Activated CD4-positive, CD25-positive, alpha-beta regulatory T cell treated with anti-CD3 and anti-CD28 coated beads, Interleukin-2, amount 50 U/mL, for 16 hours (primary cell): ENCODE measurements around the gene ANKRD42.
"Not testable (repeated sequence)": the region's sequence is repeated elsewhere in the genome, so short reads cannot be mapped to it uniquely, and the experiment has no call there.

Experiments used
- DNase-seq: peaks from one replicate; pipeline ENCODE4 v3.0.0-alpha.2; 2020; ENCODE audit warnings: low read depth, low spot score

ANKRD42 gene

DNA sequence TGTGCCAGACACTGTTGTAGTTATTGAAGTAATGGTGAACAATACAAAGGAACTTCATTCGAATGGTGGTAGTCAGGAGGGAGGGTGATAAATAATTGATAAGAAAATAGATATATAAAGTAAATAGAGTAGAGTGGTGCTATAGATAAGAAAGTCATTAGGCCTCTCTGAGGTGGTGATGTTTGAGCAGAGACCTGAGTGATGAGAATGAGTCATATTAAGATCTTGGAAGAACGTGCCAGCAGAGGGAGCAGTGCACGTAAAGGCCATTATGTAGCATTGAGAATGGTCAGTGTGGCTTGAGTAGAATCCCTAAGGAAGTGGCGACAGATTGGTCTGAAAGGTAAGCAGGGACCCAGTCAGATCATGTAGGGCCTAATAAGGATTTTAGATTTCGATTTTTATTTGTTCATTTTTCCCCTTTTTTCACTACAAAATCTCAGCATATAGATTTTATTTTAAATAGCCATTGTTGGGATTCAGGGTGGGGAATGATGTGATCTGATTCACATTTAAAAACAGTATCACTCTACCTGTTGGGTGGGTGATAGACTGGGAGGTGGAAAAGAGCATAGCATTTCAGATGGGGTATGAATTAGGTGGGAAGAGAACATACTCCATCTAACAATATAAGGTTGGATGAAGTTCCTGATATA lies 47.9 kb downstream of the ANKRD42 start:
- DNase-seq = no peak

DNA sequence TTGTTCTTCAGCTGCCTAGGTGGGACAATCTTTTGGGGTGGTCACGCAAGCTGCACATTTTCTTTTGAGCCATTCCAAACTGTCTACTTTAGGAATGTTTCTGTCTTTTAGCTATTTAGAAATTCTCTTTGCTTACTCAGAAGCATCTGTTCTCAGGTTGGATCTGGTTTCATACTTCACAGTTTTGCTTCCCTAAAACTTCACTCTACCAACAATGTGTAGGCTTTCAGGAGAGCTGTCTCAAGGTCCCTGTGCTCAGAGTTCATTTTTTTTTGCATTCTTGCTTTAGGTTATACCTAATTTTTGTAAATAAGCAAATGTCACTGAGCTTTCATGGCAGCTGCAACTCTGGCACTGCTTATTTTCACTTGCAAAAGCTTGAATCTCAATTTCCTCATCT lies 55.9 kb downstream of the ANKRD42 start:
- no peak for DNase-seq

DNA sequence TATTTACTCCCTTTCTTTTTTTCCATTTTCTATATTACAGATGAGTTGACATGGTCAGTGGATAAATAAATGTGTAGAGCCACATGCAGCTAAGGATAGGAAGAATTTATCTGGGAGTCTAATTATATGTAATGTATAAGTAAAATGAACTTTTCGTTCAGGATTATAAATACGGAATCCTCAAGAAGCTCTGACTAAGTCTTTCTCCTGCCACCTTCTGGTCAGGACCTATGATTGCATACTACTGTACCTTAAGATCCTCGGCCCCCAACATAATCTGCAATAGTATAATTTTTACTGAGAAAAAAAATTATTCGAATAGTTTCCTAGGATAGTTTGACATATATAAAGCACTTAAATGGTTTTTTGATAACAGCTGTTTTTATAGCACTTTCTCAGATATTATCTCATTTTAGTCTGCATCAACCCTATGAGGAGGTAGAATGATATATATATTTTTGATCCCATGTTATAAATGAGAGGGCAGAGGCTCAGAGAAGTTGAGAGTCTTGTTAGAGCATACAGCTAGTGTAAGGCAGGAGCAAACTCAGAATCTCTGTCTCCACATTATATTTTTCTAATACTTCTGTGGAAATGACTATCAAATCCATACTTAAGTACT lies 56.6 kb downstream of the ANKRD42 start:
- no peak for DNase-seq

DNA sequence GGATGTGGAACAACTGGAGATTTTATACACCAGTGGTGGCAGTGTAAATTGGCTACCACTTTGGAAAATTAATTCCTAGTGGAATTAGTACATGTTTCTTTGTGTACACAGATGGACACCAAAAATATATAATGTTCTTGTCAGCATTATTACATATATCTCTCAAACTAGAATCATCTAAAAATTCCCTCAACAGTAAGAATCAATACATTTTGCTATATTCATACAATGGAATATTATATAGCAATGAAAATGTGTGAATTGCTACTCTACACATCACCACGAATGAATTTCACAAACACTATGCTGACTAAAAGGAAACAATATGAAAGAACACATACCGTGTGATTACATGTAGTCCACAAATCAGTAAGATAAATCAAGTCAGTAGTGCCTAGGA lies 58.8 kb downstream of the ANKRD42 start:
- DNase-seq = no peak

DNA sequence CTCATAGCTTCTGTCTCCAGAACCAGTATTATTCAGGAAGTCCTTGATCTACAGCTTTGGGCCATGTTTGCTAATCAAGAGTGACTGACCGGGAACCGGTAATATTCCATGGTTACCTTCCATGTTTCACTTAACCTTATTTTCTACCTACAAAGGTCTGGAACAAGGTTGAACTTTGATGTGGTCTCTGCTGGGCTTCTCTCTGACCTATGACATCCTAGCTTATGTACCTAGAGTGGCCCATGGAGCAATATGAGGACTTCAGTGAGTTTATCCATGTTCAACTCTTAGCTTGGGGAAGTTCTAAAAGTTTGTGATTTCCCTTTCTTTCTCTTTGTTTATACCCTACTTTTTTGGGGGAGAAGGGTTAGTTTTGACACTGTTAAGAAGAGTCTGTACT lies 59.4 kb downstream of the ANKRD42 start:
- no peak for DNase-seq

DNA sequence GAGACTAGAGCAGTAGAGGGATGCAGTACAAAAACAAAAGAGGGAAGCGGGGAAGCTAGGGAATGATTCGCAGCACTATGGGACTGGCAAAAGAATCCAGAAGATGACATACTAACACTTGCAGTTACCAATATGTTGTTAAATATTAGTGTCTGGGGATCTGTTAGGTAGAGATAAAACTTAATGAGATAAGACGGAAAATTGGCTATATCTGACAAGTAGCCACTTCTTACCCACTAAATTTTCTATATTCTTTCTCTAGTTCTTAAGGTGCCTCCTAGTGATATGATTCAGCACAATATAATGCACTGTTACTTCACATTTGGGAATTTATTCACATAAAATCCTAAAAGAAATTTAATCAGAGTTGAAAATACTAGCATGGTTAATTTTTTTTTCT lies 61.9 kb downstream of the ANKRD42 start:
- DNase-seq = no peak

DNA sequence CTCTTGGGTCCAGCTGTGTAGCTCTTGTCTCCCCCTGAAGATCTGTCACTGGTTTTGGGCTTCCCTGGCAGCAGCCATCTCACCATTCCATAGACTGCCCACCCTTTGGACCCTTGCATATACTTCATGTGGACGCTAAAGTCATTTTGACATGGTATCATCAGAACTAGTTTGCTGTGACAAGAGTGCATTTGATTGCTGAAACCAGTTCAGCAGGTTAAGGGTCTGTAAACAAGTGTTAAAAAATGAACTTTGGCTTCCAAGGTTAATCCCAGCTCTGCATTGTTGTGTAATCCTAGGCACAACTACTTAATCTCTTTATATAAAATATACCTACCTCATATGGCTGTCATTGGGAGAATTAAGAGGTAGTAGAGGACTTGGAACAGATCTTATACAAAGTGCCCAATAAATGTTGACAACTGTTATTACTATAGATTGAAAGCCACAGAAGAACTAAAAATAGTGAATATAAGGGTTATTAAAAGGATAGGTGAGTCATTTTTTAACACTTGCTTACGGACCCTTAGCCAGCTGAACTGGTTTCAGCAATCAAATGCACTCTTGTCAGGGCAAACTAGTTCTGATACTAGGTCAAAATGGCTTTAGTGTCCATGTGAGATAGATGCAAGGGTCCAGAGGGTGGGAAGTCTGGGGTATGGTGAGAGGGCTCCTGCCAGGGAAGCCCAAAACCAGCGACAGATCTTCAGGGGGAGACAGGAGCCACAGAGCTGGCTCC lies 63.3 kb downstream of the ANKRD42 start:
- DNase-seq = no peak

DNA sequence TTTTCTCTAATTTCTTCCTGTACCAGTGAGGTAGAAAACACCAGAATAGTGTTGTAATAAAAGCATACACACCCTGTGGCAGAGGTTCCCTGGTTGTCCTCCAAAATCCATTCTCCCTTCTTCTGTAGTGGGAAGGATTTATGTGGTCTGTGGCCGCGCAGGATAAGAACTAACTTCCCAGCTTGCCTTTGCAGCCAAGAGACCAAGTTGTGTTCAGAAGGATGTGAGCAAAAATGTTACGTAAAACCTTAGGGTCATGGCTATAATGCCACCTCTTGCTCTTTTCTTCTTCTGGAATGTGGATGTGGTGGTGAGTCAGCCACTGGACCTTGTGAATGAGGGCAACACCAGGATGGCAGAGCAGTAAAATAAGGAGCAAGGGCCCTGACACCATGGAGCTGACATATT lies 64.3 kb downstream of the ANKRD42 start:
- no peak for DNase-seq

DNA sequence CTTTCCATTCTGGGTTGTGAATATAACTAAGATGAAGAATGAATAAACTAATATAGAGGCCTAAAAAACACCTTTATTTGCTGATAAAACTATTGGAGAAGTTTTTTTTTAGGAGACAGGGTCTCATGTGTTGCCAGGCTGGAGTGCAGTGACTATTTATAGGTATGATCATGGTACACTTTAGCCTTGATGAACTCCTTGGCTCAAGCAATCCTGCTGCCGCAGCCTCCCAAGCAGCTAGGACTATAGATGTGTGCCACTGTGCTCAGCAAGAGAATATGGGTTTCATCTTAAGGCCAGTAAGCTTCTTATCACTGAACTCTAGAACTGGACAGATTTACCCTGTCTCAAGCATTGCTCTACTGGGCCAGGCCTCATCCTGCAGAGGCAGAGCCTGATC lies 66.0 kb downstream of the ANKRD42 start:
- DNase-seq = no peak

DNA sequence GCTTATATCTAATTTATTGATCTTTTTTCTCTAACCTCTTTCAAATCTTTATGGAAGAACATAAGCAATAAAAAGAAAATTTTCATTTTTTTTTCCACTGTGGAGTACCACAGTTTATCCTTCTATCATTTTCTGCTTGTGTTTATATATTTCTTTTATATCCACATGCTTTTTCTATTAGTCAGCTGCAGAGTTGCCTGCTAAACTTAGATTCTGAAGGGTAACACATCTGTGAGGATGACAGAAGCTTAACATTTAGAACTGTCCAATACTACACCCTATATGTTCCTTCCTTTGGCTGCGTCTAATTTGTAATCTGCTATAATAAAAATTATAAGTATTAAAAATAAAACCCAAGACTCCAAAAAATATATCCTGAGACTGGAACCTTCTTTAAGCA lies 71.8 kb downstream of the ANKRD42 start:
- DNase-seq = no peak

DNA sequence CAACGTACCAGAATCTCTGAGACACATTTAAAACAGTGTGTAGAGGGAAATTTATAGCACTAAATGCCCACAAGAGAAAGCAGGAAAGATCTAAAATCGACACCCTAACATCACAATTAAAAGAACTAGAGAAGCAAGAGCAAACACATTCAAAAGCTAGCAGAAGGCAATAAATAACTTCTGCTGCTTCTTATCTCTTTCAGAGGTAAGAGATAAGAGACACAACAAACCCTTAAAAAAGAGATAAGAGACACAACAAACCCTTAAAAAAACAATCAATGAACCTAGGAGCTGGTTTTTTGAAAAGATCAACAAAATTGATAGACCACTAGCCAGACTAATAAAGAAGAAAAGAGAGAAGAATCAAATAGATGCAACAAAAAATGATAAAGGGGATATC lies 75.6 kb downstream of the ANKRD42 start:
- not testable (repeated sequence) for DNase-seq

DNA sequence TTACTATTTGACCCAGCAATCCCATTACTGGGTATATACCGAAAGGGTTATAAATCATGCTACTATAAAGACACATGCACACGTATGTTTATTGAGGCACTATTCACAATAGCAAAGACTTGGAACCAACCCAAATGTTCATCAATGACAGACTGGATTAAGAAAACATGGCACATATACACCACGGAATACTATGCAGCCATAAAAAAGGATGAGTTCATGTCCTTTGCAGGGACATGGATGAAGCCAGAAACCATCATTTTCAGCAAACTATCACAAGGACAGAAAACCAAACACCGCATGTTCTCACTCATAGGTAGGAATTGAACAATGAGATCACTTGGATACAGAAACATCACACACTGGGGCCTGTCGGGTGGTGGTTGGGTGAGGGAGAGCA lies 78.2 kb downstream of the ANKRD42 start:
- DNase-seq = not testable (repeated sequence)

DNA sequence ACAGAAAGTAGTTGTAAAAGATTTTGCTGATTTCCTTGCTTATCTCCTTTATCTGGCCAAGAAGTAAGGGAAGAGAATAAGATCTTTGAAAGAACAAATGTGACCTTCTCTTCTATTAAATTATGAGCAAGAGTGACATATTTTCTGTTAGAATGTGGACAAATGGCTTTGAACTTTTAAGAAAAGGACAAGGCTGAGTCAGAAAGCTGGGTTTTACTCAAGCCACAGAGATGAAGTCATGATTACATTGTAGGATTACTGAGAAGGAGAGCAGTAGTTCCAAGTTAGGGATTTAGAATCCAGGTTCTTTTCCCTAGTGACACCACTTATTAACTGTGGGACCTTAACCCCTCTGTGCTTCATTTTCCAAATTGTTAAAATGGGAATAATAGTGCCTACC lies 79.1 kb downstream of the ANKRD42 start:
- DNase-seq = no peak

DNA sequence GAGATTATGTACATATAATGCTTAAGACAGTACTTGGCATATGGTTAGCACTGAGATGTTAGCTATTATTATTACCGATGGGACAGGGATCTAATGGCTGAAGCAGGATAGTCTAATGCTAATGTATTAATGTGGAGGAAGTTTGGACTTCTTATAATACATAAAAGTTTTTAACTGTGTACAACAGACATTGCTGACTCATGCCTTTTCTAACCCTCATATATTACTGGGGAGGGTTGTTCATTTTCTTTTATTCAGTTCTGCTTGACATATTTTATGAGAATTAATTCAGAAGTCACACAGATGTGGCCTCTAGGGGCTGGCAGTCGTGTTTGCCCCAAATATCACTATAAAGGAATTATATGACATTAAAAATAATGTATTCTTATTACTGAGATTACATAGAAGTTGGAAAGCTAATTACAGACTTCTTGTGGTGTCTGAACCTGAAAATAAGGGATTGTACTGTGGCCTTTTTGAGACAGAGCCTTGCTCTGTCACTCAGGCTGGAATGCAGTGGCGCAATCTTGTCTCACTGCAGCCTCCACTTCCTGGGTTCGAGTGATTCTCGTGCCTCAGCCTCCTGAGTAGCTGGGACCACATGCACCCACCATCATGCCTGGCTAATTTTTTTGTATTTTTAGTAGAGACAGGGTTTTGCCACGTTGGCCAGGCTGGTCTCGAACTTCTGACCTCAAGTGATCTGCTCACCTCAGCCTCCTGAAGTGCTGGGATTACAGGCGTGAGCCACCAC lies 82.6 kb downstream of the ANKRD42 start:
- no peak for DNase-seq

DNA sequence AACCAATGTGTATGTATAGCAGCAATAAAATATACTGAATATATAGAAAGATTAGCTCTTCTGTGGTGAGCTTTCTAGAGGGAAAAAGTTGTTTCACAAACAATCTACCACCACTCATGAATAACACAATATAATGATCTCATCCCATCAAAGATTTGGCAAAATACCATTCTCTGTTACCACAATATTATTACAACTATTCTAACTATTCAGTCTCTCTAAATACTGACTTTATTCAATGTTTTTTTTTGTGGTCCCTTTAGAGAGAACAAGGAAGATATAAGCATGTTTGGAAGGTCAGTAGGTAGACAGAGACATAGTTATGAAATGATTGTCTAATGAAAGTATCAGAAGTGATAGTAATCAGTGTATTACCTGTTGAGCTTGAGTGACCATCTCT lies 84.8 kb downstream of the ANKRD42 start:
- no peak for DNase-seq

DNA sequence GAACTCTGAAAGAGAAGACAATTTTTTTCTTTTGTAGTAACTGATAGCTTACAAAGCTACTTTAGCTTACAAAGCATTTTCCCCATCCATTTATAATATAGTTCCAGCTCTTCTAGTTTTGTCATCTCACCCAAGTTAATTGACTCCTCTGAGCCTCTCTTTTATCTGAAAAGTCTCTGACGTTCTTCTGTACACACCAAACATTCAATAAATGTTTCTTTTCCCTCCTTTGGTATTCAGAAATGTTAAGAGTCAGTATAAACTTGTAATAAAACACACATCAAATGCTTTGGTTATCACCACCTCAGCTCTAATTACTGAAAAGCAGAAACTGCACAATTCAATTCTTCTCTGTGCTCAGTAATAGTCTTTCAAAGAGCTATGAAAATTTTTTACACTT lies 86.7 kb downstream of the ANKRD42 start:
- DNase-seq = no peak

DNA sequence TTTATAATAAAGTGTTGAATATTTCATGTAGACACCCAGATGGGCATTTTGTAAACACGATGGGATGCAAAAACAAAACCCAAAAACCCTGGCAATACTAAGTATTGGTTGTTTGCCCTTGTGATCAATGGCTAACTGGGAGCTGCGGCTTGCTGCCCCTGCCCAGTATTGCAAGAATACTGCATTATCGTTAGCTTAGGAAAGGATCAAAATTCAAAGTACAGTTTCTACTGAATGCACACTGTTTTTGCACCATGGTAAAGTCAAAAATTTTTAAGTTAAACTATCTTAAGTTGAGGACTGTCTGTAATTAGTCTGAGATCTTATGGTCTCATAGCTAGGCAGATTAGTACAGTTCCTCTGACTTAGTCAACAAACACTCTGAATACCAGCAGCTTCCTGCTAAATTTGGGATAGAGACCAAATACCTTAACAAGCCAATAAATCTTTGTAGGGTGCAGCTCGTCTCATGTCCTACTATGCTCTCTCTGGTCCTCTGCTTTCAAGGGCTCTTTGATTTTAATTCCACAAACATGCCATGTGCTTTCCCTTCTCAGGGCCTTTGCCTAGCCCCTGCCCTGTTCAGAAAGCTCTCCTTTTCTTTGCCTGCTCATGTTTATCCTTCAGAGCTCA lies 88.7 kb downstream of the ANKRD42 start:
- no peak for DNase-seq

DNA sequence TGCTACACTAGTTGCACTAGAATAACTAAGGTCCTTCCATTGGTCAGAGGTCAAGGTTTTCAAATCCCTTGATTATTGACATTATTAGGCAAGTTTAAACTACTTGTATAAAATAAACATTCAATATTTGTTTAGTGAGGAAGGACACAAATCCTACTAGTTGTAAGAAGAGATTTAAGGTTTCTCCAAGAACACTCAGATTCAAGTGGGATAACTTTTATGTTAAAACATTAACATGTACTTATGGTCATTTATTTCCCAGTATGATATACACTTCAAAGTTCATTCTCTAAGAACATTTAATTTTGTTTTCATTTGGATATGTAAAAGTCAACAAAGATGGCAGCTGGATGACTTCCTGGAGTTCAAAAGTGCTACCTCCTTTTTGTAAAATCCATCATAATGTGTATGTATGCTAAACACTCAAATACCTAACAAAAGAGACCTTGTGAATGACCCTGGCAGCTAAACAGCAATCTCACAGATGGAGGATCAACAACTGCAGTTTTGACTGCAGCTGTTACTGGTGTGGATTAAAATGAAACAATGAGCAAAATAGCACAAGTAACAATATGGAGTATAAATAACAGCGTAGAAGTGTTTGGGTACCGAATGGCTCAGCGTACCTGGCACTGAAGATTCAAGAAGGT lies 91.1 kb downstream of the ANKRD42 start:
- DNase-seq = no peak

DNA sequence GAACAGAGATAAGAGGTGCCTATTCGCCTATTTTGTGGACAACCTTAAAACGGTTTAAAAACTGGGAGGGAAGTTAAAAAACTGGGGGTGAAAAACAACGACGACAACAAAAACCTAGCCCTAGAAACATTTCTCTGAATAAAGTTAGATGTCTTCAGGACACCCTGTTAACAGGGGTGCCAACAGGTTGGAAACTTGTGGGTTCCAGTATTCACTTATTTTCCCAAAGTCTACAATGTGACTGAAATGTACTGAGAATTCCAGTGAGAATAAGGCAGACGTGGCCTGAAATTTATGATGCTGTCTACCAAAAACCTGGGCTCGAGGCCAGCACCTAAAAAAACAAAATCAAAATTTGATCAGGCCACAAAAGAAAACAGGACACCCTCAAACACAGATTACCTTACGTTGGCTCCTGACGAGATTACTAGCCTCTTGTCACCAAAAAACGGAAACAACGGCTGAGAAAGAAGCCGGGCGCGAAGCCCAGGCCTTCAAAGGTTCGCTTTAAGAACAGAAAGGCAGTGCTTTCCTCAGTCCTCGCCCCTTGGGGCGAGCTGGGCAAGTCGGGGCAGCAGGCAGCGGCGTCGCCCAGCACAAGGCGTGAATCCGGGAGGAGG lies 91.7 kb downstream of the ANKRD42 start:
- no peak for DNase-seq

DNA sequence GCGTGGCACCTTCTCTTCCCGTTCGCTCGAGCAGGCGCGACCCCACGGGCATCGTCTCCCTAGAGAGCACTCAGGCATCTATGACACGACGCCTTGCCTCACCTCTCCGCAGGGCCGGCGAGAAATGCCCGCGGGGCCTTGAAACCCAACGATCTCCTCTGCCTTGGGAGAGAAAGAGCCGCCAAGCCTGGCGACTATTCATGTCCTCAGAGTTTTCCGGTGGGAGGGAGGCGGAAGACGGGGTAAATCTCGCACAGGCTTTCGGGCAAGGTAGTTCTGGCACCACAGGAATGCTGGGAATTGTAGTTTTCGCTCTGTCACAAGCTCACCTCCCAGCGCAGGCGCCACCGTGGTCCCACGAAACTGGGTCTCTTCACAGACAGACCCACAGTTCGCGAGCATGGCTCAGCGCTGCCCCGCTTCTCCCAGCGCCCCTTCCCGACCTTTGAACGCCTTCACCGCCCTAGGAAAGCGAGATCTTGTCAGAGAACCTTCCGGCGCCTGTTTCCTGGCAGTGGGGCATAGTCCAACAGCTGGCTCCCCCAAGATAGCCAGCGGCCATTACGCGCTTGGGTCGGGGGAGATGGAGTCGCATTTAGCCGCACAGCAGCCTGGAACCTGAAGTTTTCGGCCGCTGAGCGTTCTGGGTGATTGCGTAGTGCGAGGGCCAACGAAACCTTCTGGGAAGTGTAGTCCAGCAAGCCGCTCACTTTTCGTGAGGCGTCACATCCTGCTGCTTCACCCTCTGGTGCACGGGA lies 92.4 kb downstream of the ANKRD42 start, which contains the start of gene CCDC90B:
Gene CCDC90B, minus strand, starts transcription at position 597 of the 758 bp plus-strand sequence. Its CDS starts 395 bp downstream, at position 202.
- DNase-seq = peak; percentile 92
